Heart left ventricle (tissue), 13 donors: ENCODE data around the gene CPLANE2.

Experiments used
- POLR2A ChIP-seq, 2 donors: fragments of 450-650 bp; IDR thresholded peaks; one replicate each; pipeline ENCODE4 v1.6.1; 2017; ENCODE audit warnings: antibody characterized with exemption in 2 of 2, mild to moderate bottlenecking in 2 of 2, moderate library complexity in 2 of 2
- TF ChIP-seq, protein P1 (sequence below), 12 donors: fragments of 200-600 bp; sonication (generic) in 4 of 12; IDR thresholded peaks; one replicate each; pipeline versions ENCODE4 v1.5.0 to v1.8.0; 2018 to 2022; ENCODE audit warnings: antibody characterized with exemption in 12 of 12, mild to moderate bottlenecking in 5 of 12
- donor health status: ischemic (EF 13 %, LVEDD 7.1; RV severe dilation, severe dysfunction).
- donor health status: DM: no; HTN: yes; CAD: no.
- donor health status: DM: no; HTN: no; CAD: no.
- donor health status: ischemic (EF 25% LVEDD 6.9; RV normal size, moderate dysfunction).
- donor health status: ischemic (EF 25% LVEDD 5.7; RV mildly dilated, moderate dysfunction).
- donor health status: ischemic (EF 35%, LVEDD 5.7; RV mildly dilated, moderate dysfunction).
- donor health status: nonischemic (EF 11% LVEDD 7.7; RV severe dilation, severe dysfunction).
- donor health status: DM: yes; HTN: yes; CAD: no.
- donor health status: PGD.
- donor health status: ischemic (EF 29% LVEDD 5.4; RV normal size, mild dysfunction).
- donor health status: nonischemic (EF 23%, LVEDD 6.1; RV moderate dilation, normal function).

DNA sequence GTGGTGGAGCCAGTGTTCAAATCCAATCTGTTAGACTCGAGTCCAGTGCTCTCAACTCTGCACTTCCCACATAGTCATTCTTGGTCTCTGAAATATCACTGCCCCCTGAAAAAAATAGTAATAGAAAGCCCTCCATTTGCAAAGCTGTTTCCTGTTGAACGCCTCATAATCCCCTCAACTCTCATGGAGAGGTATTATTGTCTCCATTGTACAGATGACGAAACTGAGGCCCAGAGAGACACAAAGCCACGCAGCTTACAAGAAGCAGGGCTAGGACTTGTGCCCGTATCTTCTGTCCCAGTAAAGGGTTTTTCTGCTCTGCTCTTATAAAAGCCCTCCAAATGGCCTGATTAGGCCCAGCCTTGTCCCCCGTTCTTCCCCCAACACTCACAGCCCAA is 18.3 kb downstream of the CPLANE2 start:
- TF ChIP-seq, protein P1, sequence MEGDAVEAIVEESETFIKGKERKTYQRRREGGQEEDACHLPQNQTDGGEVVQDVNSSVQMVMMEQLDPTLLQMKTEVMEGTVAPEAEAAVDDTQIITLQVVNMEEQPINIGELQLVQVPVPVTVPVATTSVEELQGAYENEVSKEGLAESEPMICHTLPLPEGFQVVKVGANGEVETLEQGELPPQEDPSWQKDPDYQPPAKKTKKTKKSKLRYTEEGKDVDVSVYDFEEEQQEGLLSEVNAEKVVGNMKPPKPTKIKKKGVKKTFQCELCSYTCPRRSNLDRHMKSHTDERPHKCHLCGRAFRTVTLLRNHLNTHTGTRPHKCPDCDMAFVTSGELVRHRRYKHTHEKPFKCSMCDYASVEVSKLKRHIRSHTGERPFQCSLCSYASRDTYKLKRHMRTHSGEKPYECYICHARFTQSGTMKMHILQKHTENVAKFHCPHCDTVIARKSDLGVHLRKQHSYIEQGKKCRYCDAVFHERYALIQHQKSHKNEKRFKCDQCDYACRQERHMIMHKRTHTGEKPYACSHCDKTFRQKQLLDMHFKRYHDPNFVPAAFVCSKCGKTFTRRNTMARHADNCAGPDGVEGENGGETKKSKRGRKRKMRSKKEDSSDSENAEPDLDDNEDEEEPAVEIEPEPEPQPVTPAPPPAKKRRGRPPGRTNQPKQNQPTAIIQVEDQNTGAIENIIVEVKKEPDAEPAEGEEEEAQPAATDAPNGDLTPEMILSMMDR (IDR thresholded peaks at IDR 0.05), result no peak
- TF ChIP-seq POLR2A (IDR thresholded peaks at IDR 0.05), result no peak
